HUDEP-2 (cell line): ENCODE measurements around the gene LTBP1.
"Not testable (repeated sequence)": the region's sequence is repeated elsewhere in the genome, so short reads cannot be mapped to it uniquely, and the experiment has no call there.

ENCODE experiments used
- DNase-seq, 76 experiments: peaks; one replicate each; lab custom pipeline; 2025; ENCODE audit not compliant: unreplicated experiment in 76 of 76; lab: John Stamatoyannopoulos, UW

The LTBP1 gene

DNA sequence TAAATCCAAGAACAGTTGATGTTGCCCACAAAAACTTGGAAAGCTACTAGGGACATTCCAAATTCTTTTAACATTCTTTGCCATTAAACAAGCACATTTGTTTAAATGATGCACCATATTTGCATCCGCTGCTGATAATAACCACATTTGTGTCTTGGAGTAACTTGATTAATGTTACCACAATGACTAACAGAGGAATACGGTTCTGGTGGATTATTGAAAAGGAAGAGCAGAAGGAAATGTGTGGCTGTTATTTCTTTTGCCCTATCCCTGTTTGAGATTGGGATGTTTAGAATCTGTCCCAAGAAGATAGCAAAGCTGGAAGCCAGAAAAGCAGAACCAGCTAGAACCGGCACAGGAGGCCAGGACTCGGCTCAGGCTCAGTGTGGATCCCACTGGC, 490.5 kb downstream of the LTBP1 start:
- no peak for DNase-seq

DNA sequence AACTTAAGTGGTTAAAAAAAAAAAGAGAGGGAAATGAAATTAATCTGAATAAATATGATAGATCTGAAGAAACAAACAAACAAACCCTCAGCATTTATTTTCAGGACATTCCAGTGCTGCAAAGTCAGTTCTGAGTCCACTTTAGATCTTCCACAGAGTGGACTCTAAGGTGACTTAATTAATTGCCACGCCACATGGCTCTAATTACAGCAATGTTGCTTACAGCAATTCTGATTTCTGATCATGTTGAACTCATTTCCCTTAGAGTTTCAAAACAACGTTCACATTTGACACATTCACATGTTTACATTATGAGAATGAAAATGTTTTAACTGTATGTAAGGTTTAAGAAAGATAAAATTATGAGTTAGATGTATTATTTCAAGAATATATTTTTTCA, 491.1 kb downstream of the LTBP1 start:
- no peak for DNase-seq

DNA sequence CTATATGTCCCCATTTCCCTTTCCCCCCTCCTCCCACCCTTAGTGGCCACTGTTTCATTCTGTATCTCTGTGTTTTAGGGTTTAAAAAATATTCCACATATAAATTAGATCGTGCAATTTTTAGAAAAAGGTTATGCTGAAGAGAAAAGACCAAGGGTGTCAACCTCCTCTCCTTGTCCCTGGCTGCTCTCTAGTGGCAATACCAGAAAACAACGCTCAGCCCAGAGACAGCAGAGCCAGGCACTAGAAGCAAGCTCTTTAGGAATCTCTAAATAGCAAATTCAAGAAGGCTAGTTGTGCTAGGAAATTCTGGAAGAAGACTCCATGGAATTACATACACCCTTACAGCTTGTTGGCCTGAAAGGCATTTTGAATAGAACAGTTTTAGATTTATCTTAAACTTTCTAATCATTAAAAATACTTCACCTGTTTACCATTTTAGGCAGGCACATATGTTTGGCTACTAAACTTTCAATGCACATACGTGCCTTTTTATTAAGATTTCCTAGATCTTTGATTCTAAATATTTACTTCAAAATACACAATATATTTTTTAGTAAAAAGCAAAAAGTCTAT, 494.6 kb downstream of the LTBP1 start:
- peak in 14 of 76 experiments; percentile 1 to 49 (median 12) for DNase-seq

DNA sequence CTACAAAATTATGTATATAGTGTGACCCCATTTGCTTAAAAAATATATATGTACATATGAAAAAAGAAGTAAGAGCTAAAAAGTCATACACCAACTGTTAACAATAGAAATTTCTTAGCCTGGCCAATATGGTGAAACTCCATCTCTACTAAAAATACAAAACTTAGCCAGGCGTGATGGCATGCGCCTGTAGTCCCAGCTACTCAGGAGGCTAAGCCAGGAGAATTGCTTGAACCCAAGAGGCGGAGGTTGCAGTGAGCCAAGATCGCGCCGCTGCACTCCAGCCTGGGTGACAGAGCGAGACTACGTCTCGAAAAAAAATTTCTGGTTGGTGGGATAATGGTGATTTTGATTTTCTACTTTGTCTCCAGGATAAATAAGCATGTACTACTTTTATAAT, 495.3 kb downstream of the LTBP1 start:
- DNase-seq: not testable (repeated sequence)

DNA sequence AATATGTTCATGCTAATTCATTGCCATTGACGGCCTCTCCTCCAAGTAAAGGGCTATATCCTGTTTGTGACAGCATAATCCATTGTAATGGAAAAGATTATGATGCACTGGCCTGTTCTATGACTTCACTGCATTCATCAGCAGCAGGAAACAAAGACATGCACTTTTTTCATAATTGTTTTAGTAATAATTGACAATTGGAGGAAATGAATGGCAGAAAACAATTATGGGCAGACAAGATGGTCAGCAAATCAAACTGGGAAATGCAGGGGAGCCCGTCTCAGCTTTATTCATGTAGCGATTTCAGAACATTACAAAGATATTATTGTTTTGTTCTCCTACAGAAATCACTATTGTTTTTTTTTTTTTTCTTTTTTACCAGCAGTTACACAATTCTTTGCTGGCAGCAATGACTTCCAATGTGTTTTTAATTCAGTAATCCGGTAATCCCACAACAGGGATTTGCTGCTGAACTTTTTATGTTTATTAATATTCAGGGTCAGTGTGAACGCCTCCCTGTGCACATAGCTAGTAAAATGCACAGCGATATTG, 495.9 kb downstream of the LTBP1 start:
- no peak for DNase-seq

DNA sequence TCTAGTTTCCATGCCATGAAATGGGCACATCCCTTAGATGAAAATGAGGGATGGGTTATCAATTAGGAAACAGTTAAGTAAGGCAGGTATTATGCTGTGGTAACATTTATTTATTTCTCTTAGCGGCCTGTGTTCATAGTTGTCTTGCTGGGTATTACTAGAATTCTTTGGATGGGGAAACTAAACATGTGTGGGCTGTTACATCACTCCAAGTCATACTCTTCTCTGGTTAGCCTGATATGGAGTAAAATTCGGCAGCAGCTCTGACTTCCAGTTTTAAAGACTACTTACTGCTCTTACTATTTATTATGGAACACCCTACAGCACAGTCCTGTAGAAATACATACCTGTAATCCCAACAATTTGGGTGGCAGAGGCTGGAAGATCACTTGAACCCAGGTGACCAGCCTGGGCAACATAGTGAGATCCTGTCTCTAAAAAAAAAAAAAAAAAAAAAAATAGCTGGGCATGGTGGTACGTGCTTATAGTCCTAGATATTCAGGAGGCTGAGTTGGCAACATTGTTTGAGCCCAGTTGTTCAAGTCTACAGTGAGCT, 496.6 kb downstream of the LTBP1 start:
- DNase-seq: no peak

DNA sequence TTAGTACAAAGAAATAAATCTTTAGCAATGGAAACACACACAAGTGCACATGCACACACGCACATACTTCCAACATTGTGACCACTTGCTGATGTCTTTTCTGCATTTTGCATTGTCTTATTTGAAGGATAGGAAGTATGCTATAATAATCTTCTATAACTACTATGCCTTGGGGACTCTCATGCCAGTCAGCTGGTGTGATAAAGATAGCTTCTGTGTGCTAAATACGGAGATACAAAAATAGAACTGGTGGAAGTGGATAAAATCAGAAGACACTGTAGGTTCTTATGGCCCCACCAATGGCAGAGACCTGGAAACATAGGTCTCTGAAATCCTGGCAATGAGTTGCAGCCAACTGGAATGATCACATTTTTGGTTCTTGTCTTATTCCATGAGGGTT, 498.2 kb downstream of the LTBP1 start:
- no peak for DNase-seq

DNA sequence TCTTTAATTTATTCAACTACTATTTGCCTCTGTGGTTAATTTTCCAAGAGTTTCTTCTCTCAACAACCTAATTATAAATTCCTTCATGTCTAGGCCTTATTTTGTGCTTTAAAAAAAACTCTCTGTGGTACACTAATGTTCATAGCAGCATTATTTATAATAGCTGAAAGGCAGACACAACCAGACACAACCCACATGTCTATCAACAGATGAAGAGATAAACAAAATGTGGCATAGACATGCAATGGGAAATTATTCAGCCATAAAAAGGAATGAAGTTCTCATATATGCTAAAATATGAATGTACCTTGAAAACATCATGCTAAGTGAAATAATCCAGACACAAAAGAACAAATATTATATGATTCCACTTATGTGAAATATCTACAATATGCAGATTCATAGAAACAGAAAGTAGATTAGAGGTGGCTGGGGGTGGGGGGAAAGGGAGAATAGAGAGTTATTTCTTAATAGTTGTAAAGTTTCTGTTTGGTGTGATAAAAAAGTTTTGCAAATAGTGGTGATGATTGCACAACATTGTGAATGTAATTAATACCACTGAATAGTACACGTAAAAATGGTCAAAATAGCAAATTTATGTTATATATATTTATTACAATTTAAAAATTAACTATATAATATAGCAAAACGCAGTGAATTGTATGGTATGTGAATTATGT, 501.6 kb downstream of the LTBP1 start:
- DNase-seq: no peak
